Measurements from ENCODE around the gene PALLD.
"Not testable (repeated sequence)": the region's sequence is repeated elsewhere in the genome, so short reads cannot be mapped to it uniquely, and the experiment has no call there.

Gene PALLD

GRCh38 chr4:168498251-168498650 is 1.4 kb downstream of the PALLD start:
- no peak for DNase-seq

- no peak for DNase-seq
These were observed 2.4 kb downstream of the PALLD start for GRCh38 chr4:168499241-168499640.

- no peak for DNase-seq
These were observed 4.6 kb downstream of the PALLD start for GRCh38 chr4:168501407-168501806.

GRCh38 chr4:168502861-168503260 is 6.0 kb downstream of the PALLD start:
- DNase-seq = no peak

- no peak for DNase-seq
These were observed 7.0 kb downstream of the PALLD start for GRCh38 chr4:168503652-168504362.

- no peak for DNase-seq
These were observed 7.7 kb downstream of the PALLD start for GRCh38 chr4:168504526-168504925.

GRCh38 chr4:168506014-168506413 is 9.2 kb downstream of the PALLD start:
- DNase-seq = no peak

- no peak for DNase-seq
These were observed 10.4 kb downstream of the PALLD start for GRCh38 chr4:168507178-168507815.

GRCh38 chr4:168508683-168509082 is 11.8 kb downstream of the PALLD start:
- DNase-seq = no peak

- no peak for DNase-seq
These were observed 12.9 kb downstream of the PALLD start for GRCh38 chr4:168509786-168510185.

GRCh38 chr4:168511780-168512489 is 15.1 kb downstream of the PALLD start:
- DNase-seq = no peak

GRCh38 chr4:168513826-168514225 is 17.0 kb downstream of the PALLD start:
- not testable (repeated sequence) for DNase-seq

GRCh38 chr4:168514249-168514852 is 17.5 kb downstream of the PALLD start:
- no peak for DNase-seq

- peak; percentile 89 for DNase-seq
These were observed 18.6 kb downstream of the PALLD start for GRCh38 chr4:168515222-168516011.

- DNase-seq = peak; percentile 68
These were observed 20.0 kb downstream of the PALLD start for GRCh38 chr4:168516841-168517240.

- DNase-seq = no peak
These were observed 22.7 kb downstream of the PALLD start for GRCh38 chr4:168519576-168519975.

GRCh38 chr4:168521721-168522120 is 24.9 kb downstream of the PALLD start:
- DNase-seq = peak; percentile 40

GRCh38 chr4:168522356-168522755 is 25.5 kb downstream of the PALLD start:
- DNase-seq = no peak

GRCh38 chr4:168522829-168523489 is 26.1 kb downstream of the PALLD start:
- DNase-seq = no peak

- no peak for DNase-seq
These were observed 27.2 kb downstream of the PALLD start for GRCh38 chr4:168524006-168524405.

- no peak for DNase-seq
These were observed 28.0 kb downstream of the PALLD start for GRCh38 chr4:168524897-168525296.

GRCh38 chr4:168527560-168527959 is 30.7 kb downstream of the PALLD start:
- no peak for DNase-seq

Measured in DMS 273 treated with DMSO at 0.1 percent for 48 hours (cell line).